ENCODE measurements around the gene TMEM26.

TMEM26 gene

DNA sequence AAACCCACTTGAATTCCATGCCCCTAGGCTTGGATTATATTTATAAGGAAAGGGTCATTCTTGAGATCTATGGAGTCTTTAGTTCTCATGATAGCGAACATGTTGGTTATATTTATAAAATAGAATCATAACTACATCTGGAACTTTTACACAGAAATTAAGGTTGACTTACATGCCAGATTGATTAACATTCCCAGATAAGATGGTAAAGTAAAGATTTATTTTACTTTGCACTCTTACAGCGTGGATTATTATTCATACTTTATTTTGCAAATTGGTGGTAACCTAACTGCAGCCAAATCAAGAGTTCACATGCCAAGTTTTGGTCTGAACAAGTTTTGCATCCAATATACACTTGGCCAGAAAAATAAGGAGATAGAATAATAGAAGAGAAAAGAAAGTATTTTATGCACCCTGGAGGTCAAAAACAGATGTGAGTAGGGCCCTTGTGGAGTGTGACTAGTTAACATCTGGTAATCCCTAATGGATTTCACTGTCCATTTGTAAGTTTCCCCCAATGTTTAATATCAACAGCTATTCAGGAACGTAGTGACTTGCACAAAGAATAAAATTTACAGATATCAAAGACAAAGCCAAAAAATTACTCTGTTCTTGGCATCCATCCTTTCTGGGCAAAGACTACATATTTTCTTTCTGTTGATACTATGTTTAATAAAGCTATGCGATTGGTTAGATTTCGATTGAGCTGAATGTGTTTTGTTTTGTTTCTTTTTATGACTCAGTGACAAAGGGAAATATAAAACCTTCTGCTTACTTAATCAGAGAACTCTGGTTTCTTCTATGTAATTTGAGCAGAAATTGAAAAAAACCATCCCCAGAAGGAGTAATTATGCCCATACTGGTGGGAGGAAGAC is 10.1 kb upstream of the TMEM26 start:
- no peak overlapping the region for H3K27ac ChIP-seq
- DNase-seq (ENCODE audit: low read depth, low spot score): no peak

DNA sequence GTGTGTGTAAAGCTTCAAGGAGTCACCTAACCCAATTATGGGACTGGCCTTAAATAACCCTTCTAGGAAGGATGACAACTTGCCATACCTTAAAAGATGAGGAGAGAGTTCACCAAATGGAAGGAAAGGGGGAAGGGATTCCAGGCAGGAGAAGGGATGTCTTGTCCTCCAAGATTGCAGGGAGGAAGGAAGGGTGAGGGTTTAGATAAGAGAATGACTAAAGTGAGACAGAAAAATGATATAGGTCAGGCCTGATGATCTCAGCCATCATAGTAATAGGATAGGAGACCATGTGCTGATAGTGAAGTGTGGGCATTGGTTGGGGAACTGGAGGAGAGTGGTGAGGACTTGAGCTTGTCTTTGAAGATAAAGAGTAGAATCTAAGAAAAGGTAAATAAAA is 7.7 kb upstream of the TMEM26 start:
- no peak for DNase-seq (ENCODE audit: low read depth, low spot score)
- H3K27ac ChIP-seq: no peak overlapping the region

- DNase-seq (ENCODE audit: low read depth, low spot score): no peak
- no peak overlapping the region for H3K27ac ChIP-seq
Observed at GRCh38 chr10:61458031-61458430, 4.8 kb upstream of the TMEM26 start.

GRCh38 chr10:61456095-61456789 is 3.1 kb upstream of the TMEM26 start:
- DNase-seq (ENCODE audit: low read depth, low spot score): no peak
- H3K27ac ChIP-seq: no peak overlapping the region

GRCh38 chr10:61455656-61456055 is 2.5 kb upstream of the TMEM26 start:
- no peak for DNase-seq (ENCODE audit: low read depth, low spot score)
- no peak overlapping the region for H3K27ac ChIP-seq

GRCh38 chr10:61454541-61454940 is 1.4 kb upstream of the TMEM26 start:
- no peak overlapping the region for H3K27ac ChIP-seq
- DNase-seq (ENCODE audit: low read depth, low spot score): no peak

DNA sequence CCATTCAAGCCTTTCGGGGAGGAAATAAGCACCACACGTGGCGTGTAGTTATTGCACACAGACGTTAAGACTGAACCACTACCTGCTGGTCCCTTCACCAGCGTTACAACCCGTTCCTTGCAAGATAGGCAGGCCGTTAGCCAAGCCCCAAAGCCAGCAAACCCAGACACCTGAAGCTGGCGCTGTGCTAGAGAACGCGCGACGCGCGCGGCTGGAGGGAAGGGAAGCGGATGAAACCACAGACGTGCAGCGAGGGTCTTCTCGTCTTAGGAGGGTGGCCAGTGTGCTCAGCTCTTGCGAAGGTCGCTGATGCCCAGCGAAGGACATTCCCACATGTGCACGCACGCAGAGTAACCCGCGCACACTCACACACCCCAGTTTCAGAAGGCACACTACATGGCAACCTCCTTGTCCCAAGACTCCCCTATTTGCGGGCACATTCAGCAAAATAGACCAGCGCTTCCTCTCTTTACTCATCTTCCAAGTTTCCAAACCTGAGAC is 980 bp downstream of the TMEM26 start:
- H3K27ac ChIP-seq: no peak overlapping the region
- DNase-seq (ENCODE audit: low read depth, low spot score): no peak

GRCh38 chr10:61451357-61451756 is 1.8 kb downstream of the TMEM26 start:
- no peak for DNase-seq (ENCODE audit: low read depth, low spot score)
- no peak overlapping the region for H3K27ac ChIP-seq

GRCh38 chr10:61448841-61449600 is 4.2 kb downstream of the TMEM26 start:
- H3K27ac ChIP-seq: no peak overlapping the region
- no peak for DNase-seq (ENCODE audit: low read depth, low spot score)

DNA sequence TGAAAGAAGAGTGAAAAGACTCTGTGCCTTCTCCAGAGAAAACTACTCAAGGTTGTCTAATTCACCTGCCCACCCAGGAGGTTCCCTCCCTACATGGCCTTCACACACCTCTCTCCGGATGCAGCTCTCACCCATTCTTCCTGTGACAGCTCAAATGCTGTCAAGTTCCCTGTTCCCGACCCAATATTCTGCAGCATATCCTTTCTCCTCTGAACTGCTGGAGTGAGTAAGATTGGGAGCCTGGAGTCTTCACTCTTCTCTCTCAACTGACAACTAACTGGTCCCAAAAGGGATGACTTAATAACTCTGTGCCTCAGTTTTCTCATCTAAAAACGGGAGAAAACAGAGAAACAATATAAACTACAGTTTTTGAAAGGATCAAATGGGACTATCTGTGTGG is 5.1 kb downstream of the TMEM26 start:
- DNase-seq (ENCODE audit: low read depth, low spot score): no peak

DNA sequence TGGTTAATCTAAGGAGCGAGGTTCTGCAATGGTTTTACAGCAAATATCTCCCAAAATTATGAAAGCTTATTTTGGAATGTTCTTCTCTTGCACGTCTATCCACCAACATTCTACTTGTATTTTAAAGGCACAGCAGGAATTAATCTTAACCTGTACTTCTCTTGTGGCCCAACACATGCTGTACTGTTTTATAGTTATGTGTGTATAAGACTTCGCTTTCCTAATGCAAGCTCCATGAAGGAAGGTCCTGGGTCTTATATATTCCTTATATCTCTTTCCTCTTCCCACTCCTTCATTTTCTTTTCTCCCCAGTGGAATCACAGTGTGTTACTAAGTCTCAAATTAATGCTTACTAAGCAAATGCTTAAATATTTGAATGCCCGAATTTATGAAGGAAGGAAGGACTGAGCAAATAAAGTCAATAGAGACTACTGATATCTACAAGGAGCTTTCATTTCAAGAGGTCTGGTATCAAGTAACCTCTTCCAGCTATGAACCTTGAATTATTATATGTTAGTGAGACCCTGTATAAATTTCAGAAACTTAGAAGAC is 14.0 kb downstream of the TMEM26 start:
- H3K27ac ChIP-seq: no peak overlapping the region
- DNase-seq (ENCODE audit: low read depth, low spot score): no peak

More for the DNA sequence above, 5.1 kb downstream of the TMEM26 start:
- H3K27ac ChIP-seq: no peak overlapping the region

DNA sequence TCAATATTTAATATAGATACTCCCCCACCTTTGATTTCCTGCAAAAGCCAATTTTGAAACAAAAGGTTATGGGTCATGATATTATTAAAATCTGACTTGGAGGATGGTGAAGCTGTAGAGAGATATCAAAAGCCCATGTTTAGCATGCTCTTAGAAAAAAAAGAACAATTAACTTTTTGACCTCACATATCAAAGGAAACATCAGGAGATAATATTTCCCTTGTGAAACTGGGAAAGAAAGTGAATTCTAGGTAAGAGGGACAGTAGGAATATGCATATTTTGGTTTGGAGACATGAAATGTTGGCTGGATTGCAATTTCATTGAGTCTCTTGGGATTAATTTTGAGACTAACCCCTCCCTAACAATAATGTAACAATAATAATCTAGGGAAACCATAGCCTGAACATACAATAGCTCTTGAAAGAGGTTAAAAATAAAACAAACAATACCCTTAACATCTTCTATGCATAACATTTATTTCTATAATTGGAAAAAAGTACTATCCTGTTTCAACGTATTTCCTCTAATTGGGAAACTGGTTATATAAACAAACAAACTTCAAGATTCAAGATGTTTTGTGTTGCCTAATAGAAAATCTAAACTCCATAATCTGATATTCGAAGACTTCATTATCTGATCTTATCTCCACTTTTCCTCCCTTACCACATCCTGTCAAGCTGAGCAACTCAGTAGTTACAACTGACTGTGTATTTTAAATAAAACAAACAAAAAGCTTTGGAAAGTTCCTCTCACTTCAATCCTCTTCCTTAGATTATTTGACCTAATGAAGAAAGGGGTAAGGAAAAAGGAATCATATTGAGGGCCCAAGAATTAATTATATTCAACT is 14.8 kb downstream of the TMEM26 start:
- no peak overlapping the region for H3K27ac ChIP-seq
- no peak for DNase-seq (ENCODE audit: low read depth, low spot score)

- H3K27ac ChIP-seq: no peak overlapping the region
- DNase-seq (ENCODE audit: low read depth, low spot score): no peak
Observed at GRCh38 chr10:61423178-61423577, 30.0 kb downstream of the TMEM26 start.

DNA sequence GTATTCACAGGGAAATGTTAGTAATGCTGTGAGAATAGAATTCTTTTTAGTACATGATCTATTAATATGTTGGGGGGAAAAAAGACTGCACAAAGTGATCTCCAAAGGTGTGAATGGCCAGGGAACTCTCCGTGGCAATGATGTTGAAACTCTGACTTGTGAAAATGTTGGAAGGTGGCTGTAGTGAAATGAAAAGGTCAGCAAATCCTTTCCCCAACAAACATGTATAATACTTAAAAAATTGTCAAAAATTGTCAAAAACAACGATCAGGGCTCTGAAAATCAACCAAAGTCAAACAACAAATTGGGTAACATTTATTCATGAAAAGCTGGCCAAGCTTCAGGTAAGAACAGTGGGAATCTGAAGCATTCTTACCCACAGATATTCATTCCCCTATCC is 35.5 kb downstream of the TMEM26 start:
- DNase-seq (ENCODE audit: low read depth, low spot score): no peak
- no peak overlapping the region for H3K27ac ChIP-seq

DNA sequence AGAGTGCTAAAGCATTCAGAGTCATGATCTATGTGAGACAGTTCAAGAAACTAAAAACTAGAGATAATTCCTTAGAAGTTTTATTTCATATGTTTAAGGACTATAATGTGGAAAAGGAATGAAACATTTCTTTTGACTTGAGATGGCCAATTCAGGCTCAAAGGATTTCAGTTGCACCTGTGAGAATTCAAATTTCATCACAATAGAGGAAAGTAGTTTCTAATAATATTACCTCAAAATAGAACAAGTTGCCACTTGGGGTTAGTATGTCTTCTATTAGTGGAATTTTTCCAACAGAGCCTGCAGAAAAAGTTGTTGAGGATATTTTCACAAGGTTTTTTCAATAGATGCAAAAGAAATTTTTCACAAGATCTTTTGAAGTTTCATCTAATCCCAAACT is 37.4 kb downstream of the TMEM26 start:
- no peak for DNase-seq (ENCODE audit: low read depth, low spot score)
- H3K27ac ChIP-seq: no peak overlapping the region

DNA sequence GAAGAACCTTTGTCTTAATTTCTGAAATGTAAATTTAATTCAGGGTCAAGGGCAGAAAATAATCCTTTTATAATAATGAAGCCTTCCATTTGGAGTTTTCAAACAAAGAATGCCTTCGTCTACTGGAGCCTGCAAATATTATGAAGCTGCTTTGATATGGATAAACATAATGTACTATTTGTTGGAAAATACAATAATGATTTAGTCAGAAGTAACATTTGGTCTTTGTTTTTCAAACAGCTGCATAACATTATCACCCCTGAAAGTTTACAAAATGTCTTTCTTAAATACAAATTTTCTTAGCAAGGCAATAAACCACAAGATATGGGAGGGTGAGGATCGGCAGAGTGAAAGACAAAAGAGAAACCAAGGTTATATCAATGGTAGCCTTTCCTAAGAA is 41.5 kb downstream of the TMEM26 start:
- H3K27ac ChIP-seq: no peak overlapping the region
- DNase-seq (ENCODE audit: low read depth, low spot score): no peak

DNA sequence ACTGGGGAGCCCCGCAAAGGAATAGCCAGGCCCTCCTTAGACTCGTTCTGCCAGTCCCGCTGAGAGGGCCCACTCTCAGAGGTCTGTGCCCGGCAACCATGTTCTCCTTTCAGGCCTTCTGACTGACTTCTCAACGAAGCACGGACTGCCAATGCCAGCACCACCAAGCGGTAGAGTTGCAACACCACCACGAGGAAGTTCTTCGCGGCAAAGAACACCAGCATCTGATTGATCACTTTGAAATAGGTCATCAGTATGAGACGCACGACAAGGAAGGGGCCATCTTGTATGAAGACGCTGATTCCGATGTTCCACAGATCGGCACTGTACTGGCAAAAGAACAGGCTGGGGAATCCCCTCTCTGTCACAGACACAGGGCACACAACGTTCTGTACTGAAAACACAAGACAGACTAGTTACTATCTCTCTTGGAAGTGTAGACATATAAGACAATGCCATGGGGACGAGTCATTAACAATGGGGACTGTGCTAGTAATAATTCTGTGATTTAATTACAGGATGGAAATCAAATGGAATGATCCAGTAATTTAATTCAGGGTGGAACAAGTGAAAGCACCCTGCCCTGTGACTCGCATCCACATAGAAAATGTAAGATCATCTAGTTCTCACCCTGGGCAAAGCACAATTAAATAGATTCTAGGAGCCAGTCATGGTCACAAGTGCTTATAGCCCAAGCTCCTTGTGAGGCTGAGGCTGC is 42.7 kb downstream of the TMEM26 start:
- DNase-seq (ENCODE audit: low read depth, low spot score): no peak

GRCh38 chr10:61409157-61409556 is 44.0 kb downstream of the TMEM26 start:
- DNase-seq (ENCODE audit: low read depth, low spot score): no peak
- H3K27ac ChIP-seq: no peak overlapping the region

More for the DNA sequence above, 42.7 kb downstream of the TMEM26 start:
- no peak overlapping the region for H3K27ac ChIP-seq

- H3K27ac ChIP-seq: no peak overlapping the region
- DNase-seq (ENCODE audit: low read depth, low spot score): no peak
Observed at GRCh38 chr10:61408105-61408504, 45.1 kb downstream of the TMEM26 start.
